GM23338 (cell line): Measurements from ENCODE around the gene INPP5D. TPM values are rescaled to one million over a fixed set of nuclear protein-coding genes. Genes with fewer than 3 reads are reported as not detected.

Experiments used
- ATAC-seq: fragments of 200-7000 bp; cut with Tn5 transposase; 3 replicates; pipeline ENCODE4 v1.9.1; 2020
- DNase-seq: peaks from one replicate; pipeline ENCODE4 v3.0.0-alpha.2; 2015; ENCODE audit warnings: low spot score
- H2AFZ ChIP-seq: fragments of 200-600 bp; sonication (generic); 2 replicates; pipeline ENCODE4 v1.8.0; 2016; ENCODE audit warnings: antibody characterized with exemption, mild to moderate bottlenecking, moderate library complexity
- H3F3A ChIP-seq: fragments of 200-600 bp; sonication (generic); replicated peaks from 2 replicates; pipeline ENCODE4 v1.8.0; 2017; ENCODE audit warnings: antibody characterized with exemption, mixed run types, low read depth
- H3K27ac ChIP-seq: fragments of 200-600 bp; sonication (generic); 2 replicates; pipeline ENCODE4 v1.6.1; 2016; ENCODE audit warnings: low read depth
- H3K27me3 ChIP-seq: fragments of 200-600 bp; sonication (generic); 2 replicates; pipeline ENCODE4 v1.8.0; 2016; ENCODE audit warnings: mild to moderate bottlenecking, mixed run types, moderate library complexity; ENCODE audit not compliant: insufficient read depth
- H3K36me3 ChIP-seq: fragments of 200-600 bp; sonication (generic); 2 replicates; pipeline ENCODE4 v1.8.0; 2016; ENCODE audit warnings: mild to moderate bottlenecking; ENCODE audit not compliant: insufficient read depth
- H3K4me1 ChIP-seq: fragments of 200-600 bp; sonication (generic); 2 replicates; pipeline ENCODE4 v1.8.0; 2016; ENCODE audit warnings: mild to moderate bottlenecking, moderate library complexity; ENCODE audit not compliant: insufficient read depth
- H3K4me2 ChIP-seq: fragments of 200-600 bp; sonication (generic); 2 replicates; pipeline ENCODE4 v1.7.1; 2017; ENCODE audit warnings: mixed run types
- H3K4me3 ChIP-seq: fragments of 200-600 bp; sonication (generic); 2 replicates; pipeline ENCODE4 v1.6.1; 2016; ENCODE audit warnings: mixed run types
- H3K79me2 ChIP-seq: fragments of 200-600 bp; sonication (generic); replicated peaks from 2 replicates; pipeline ENCODE4 v1.8.0; 2017; ENCODE audit warnings: mild to moderate bottlenecking; ENCODE audit not compliant: insufficient read depth
- H3K9me2 ChIP-seq: fragments of 200-600 bp; sonication (generic); 2 replicates; pipeline ENCODE4 v1.8.0; 2017; ENCODE audit not compliant: insufficient read depth
- H4K20me1 ChIP-seq: fragments of 200-600 bp; sonication (generic); replicated peaks from 2 replicates; pipeline ENCODE4 v1.8.0; 2017; ENCODE audit warnings: mild to moderate bottlenecking; ENCODE audit not compliant: insufficient read depth
- H3K27ac Mint-ChIP-seq: 2 replicates; pipeline ENCODE4 v1.8.0; 2020; ENCODE audit warnings: inconsistent platforms, mild to moderate bottlenecking, moderate library complexity, mixed read lengths
- H3K27me3 Mint-ChIP-seq: 3 replicates; pipeline ENCODE4 v1.8.0; 2022; ENCODE audit warnings: low read depth, mild to moderate bottlenecking, moderate library complexity, mixed read lengths, inconsistent platforms; ENCODE audit not compliant: insufficient read depth, poor library complexity
- H3K36me3 Mint-ChIP-seq: 3 replicates; pipeline ENCODE4 v1.8.0; 2021; ENCODE audit warnings: low read depth, mild to moderate bottlenecking, inconsistent platforms, moderate library complexity, mixed read lengths
- H3K4me1 Mint-ChIP-seq: 3 replicates; pipeline ENCODE4 v1.8.0; 2020; ENCODE audit warnings: mild to moderate bottlenecking, inconsistent platforms, mixed read lengths
- H3K4me3 Mint-ChIP-seq: 3 replicates; pipeline ENCODE4 v1.8.0; 2021; ENCODE audit warnings: moderate library complexity, mild to moderate bottlenecking, inconsistent platforms, mixed read lengths
- H3K9me3 Mint-ChIP-seq: 3 replicates; pipeline ENCODE4 v1.8.0; 2020; ENCODE audit warnings: moderate library complexity, mild to moderate bottlenecking, inconsistent platforms, mixed read lengths
- CREB1 ChIP-seq: fragments of 250-450 bp; sonication (Bioruptor Pico); IDR thresholded peaks from 2 replicates; pipeline ENCODE4 v1.5.0; 2020; ENCODE audit warnings: low read depth, mild to moderate bottlenecking, moderate library complexity
- CTCF ChIP-seq, 2 experiments: fragments of 200-600 bp in 1 of 2; sonication (generic) in 1 of 2; conservative IDR thresholded peaks; 2 replicates each; pipeline versions ENCODE4 v1.5.1 to v1.6.1; 2016 to 2017; ENCODE audit warnings: antibody characterized with exemption in 2 of 2, low read depth in 2 of 2, mild to moderate bottlenecking in 2 of 2, moderate library complexity in 1 of 2
- ETS1 ChIP-seq: IDR thresholded peaks from 2 replicates; pipeline ENCODE4 v1.6.1; 2016; ENCODE audit warnings: antibody characterized with exemption
- EZH2 ChIP-seq: fragments of 200-600 bp; sonication (generic); IDR thresholded peaks from one replicate; pipeline ENCODE4 v1.8.0; 2017; ENCODE audit warnings: antibody characterized with exemption, mild to moderate bottlenecking, low read depth; ENCODE audit not compliant: unreplicated experiment
- EZH2phosphoT487 ChIP-seq: fragments of 200-600 bp; sonication (generic); IDR thresholded peaks from one replicate; pipeline ENCODE4 v1.8.1; 2018; ENCODE audit warnings: antibody characterized with exemption; ENCODE audit not compliant: unreplicated experiment
- JUNB ChIP-seq: IDR thresholded peaks from one replicate; pipeline ENCODE4 v1.6.1; 2016; ENCODE audit warnings: antibody characterized with exemption; ENCODE audit not compliant: unreplicated experiment
- NANOG ChIP-seq: IDR thresholded peaks from 2 replicates; pipeline ENCODE4 v1.6.1; 2016; ENCODE audit warnings: antibody characterized with exemption, borderline replicate concordance
- POLR2AphosphoS5 ChIP-seq: IDR thresholded peaks from 2 replicates; pipeline ENCODE4 v1.6.1; 2016; ENCODE audit warnings: antibody characterized with exemption, low read depth
- REST ChIP-seq: IDR thresholded peaks from one replicate; pipeline ENCODE4 v1.6.1; 2018; ENCODE audit warnings: antibody characterized with exemption; ENCODE audit not compliant: unreplicated experiment
- STAT1 ChIP-seq: IDR thresholded peaks from one replicate; pipeline ENCODE4 v1.6.1; 2016; ENCODE audit warnings: antibody characterized with exemption; ENCODE audit not compliant: unreplicated experiment
- ZNF331 ChIP-seq: fragments of 250-450 bp; sonication (Bioruptor Pico); IDR thresholded peaks from 2 replicates; pipeline ENCODE4 v1.5.0; 2020; ENCODE audit warnings: low read depth, mild to moderate bottlenecking, moderate library complexity
- ZNF462 ChIP-seq: fragments of 250-450 bp; sonication (Bioruptor Pico); IDR thresholded peaks from 2 replicates; pipeline ENCODE4 v1.5.0; 2020; ENCODE audit warnings: mild to moderate bottlenecking, moderate library complexity
- polyA plus RNA-seq: library from polyadenylated mRNA; unstranded; fragments of >200 nt; fragmentation: Nextera tagmentation; extraction: Ambion mirVana; gene quantifications from 2 replicates; pipeline ENCODE4 v1.2.1, GENCODE V29; 2016
- total RNA-seq: library from RNA; depleted of rRNA; stranded (reverse); fragments of >200 nt; shearing (Covaris generic); gene quantifications from 2 replicates; pipeline ENCODE4 v1.2.3, GENCODE V29; 2014

INPP5D gene
- total and polyA plus RNA-seq, 2 experiments from 2014 or later, result 6.6 to 8.3 TPM

GRCh38 chr2:233081232-233081730 is 21.1 kb downstream of the INPP5D start:
- DNase-seq (no peak), ATAC-seq (no peak)
- Histone ChIP-seq H3K79me2 (no peaks in the 10 kb centered on the region), H2AFZ (no peak overlapping the region), H3K27ac (no peak overlapping the region), H3F3A (no peaks in the 10 kb centered on the region), H3K36me3 (no peaks in the 10 kb centered on the region), H4K20me1 (no peaks in the 10 kb centered on the region), H3K27me3 (no peaks in the 10 kb centered on the region), H3K4me3 (no peak overlapping the region), H3K9me2 (no peaks in the 10 kb centered on the region), H3K4me1 (0 out of 2 replicates have a peak, but pooled peaks cover under 1% of the 10 kb centered on the region), H3K4me2 (no peak overlapping the region)
- H3K27ac Mint-ChIP-seq, result no peak overlapping the region
- TF ChIP-seq CREB1, result no peak
- no peak for TF ChIP-seq ZNF462
- no peak for TF ChIP-seq ETS1
- TF ChIP-seq EZH2phosphoT487, result no peak
- no peak for TF ChIP-seq ZNF331 (CRISPR knock-in tag)
- TF ChIP-seq JUNB, result no peak
- TF ChIP-seq REST, result no peak
- TF ChIP-seq NANOG, result no peak
- TF ChIP-seq EZH2, result no peak
- no peak for TF ChIP-seq STAT1
- no peak for TF ChIP-seq POLR2AphosphoS5
- TF ChIP-seq CTCF (conservative IDR thresholded peaks at IDR 0.05; ENCODE audit: low read depth in 2 of 2), result no peak
- no peak overlapping the region for H3K4me3 Mint-ChIP-seq
- peaks cover 7% of the 10 kb centered on the region for H3K4me1 Mint-ChIP-seq
- peaks cover 8% of the 10 kb centered on the region for H3K27me3 Mint-ChIP-seq
- no peaks in the 10 kb centered on the region for H3K36me3 Mint-ChIP-seq
- no peaks in the 10 kb centered on the region for H3K9me3 Mint-ChIP-seq
